Cardiac fibroblast (primary cell): ENCODE measurements around the gene PTPRU.

ENCODE experiments used
- DNase-seq, 2 donors: peaks; one replicate each; pipeline versions ENCODE4 v3.0.0 to v3.0.0-alpha.2; 2010; ENCODE audit warnings: low read depth in 2 of 2
- H3K4me3 ChIP-seq, 2 donors: replicated peaks in 1 of 2; 1 replicate in 1 of 2; 2 replicates in 1 of 2; pipeline ENCODE4 v1.5.1; 2011; ENCODE audit warnings: low read depth in 2 of 2, low read length in 2 of 2, mild to moderate bottlenecking in 2 of 2, moderate library complexity in 1 of 2
- TF ChIP-seq, protein P1 (sequence below): IDR thresholded peaks from one replicate; pipeline ENCODE4 v1.5.1; 2011; ENCODE audit warnings: low read depth, mild to moderate bottlenecking, low read length, inconsistent platforms

The PTPRU gene

DNA sequence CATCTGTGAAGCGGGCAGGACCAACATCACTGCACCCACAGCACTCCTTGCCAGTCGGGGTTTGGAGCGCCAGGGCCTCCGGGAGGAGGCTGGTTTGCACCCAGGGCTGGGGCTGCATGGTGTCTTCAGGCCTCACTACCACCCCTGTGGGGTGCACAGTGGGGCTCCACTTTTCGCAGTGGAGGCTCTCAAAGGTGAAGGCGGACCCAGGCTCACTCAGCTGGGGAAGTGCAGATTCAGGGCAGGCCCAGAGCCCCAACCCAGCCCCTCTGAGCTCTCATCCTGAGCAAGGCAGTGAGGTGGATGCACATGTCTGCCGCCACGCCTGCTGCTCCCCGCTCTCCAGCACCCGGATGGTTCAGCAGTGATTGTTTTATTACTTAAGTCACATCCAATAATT, 125.8 kb downstream of the PTPRU start:
- no peak overlapping the region for H3K4me3 ChIP-seq
- no peak for DNase-seq
- TF ChIP-seq, protein P1, sequence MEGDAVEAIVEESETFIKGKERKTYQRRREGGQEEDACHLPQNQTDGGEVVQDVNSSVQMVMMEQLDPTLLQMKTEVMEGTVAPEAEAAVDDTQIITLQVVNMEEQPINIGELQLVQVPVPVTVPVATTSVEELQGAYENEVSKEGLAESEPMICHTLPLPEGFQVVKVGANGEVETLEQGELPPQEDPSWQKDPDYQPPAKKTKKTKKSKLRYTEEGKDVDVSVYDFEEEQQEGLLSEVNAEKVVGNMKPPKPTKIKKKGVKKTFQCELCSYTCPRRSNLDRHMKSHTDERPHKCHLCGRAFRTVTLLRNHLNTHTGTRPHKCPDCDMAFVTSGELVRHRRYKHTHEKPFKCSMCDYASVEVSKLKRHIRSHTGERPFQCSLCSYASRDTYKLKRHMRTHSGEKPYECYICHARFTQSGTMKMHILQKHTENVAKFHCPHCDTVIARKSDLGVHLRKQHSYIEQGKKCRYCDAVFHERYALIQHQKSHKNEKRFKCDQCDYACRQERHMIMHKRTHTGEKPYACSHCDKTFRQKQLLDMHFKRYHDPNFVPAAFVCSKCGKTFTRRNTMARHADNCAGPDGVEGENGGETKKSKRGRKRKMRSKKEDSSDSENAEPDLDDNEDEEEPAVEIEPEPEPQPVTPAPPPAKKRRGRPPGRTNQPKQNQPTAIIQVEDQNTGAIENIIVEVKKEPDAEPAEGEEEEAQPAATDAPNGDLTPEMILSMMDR = no peak

DNA sequence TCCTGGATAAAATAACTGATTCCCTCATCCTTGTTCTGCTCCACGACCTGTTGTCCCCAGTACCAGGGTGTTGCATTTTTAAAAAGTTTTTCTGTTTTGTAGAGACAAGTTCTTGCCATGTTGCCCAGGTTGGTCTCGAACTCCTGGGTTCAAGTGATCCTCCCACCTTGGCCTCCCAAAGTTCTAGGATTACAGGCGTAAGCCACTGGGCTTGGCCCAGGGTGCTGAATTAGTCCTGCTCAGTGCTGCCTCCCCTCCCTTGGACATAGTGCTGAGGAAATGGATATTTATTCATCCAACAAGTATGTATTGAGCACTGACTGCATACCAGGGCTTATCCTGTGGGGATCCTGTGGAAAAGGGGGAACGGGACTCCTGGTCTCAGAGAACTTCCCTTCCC, 126.4 kb downstream of the PTPRU start:
- DNase-seq = no peak
- TF ChIP-seq, protein P1 = no peak
- no peak overlapping the region for H3K4me3 ChIP-seq

GRCh38 chr1:29363536-29363935, 127.2 kb downstream of the PTPRU start:
- DNase-seq = no peak
- no peak overlapping the region for H3K4me3 ChIP-seq

DNA sequence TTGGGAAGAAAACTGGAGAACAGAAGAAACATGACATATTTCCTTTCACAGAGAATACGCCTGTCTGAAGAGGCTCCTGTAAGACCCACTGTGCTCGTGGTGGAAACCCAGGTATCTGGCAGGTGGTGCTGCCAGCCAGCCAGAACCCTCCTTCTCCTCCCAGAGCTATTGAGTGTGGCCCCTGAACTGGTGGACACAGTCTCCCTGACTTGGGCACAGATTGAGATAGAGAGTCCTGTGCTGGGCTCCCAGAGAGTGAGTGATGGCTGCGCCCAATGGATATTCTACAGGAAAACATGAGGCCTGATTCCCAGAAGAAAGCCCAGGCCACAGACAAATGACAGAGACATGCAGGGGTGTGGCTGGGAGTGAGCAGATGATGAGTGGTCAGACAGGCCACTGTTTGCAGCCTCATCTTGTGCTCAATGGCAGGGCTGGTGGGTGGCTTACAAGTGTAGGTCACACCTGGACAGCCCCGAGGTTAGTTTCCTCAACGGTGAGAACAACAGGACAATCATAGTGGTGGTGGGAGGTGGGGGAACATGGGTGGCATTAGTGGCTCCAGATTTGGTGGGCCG, 127.9 kb downstream of the PTPRU start:
- H3K4me3 ChIP-seq = no peak overlapping the region
- DNase-seq = no peak
- TF ChIP-seq, protein P1 = no peak

More at GRCh38 chr1:29363536-29363935, 127.2 kb downstream of the PTPRU start:
- TF ChIP-seq, protein P1 = no peak

DNA sequence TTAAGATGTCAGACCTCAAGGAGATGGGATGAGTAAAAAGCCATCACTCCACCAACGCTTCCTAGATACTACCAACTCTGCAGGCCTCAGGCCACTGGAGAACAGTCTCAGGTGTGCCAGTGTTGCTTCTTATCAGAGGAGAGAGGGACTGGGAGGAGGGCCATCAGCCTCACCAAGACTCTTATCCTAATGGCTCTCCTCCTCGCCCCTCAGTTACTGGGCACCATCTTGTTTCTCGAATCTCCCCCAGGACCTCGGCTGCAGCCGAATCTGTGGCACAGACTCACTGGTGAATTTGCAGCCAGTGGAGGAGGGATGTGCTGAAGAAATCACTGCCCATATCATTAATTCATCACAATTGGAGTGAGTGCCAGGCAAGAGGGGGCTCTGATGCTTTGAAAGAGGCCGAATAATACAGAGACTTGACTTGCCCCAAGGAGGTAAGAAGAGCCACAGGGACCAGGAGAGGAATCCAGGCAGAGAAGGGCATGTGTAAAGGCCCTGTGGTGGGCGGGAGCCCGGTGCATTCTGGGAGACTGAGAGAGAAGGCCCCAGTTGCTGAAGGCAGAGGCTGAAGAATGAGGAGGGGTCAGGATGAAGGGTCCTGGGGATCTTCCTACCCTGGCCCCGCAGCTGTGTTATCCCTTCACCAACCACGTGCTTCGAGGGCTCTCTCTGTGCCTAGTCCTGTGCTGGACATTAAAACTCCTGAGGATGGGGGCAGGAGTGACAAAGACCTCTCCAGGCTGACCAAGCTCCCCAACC, 129.8 kb downstream of the PTPRU start:
- no peak for DNase-seq
- TF ChIP-seq, protein P1 = no peak
- no peak overlapping the region for H3K4me3 ChIP-seq

DNA sequence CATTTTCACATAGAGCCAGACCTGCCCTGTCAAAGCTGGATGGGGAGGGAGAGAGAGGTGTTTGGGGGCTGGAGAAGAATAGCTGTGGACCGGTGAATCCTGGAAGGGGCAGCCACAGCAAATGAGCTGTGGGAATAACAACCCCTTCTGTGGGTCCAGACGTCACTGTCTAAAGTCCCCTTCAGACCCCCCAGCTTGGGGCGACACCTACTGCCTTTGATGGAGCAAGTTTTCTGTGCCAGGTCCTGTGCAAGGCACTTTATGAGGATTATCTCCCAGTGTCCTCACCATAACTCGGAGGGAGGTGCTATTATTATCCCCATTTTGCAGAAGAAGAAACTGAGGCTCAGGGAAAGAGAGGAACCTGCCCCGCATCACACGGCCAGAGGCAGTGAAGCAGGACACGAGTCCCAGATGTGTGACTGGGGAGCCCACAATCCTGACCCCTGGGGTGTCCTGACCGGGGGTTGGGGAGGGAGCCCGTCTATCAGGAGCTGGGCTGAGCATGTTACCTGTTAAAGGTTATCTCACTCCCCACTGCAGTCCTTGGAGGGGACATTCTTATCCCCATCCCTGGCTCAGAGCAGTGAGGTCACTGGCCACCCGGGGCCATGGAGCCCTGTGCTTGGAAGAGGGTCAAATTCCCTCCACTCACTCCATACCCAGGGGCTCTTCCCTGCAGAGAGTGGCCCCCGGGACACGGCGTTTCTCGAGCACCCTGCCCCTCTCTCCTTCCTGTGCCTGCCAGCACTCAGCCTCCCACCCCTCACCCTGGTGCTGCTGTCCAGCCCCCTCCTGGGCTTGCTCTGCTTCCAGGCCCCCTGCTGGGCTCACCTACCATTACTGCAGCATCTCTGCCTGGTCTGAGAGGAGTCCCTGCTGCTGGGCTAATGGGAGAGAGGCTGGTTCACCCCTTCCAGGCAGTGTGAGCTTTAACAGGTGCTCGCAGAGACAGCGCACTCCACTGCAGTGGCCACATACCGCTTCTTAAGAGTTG, 132.9 kb downstream of the PTPRU start:
- TF ChIP-seq, protein P1 = no peak
- no peak overlapping the region for H3K4me3 ChIP-seq
- no peak for DNase-seq
